IMR-90 (cell line): ENCODE data around the gene PPIL6. TPM values are rescaled to one million over a fixed set of nuclear protein-coding genes. Genes with fewer than 3 reads are reported as not detected.

Experiments
- ATAC-seq: fragments of 200-7000 bp; cut with Tn5 transposase; 2 replicates; pipeline ENCODE4 v1.9.1; 2020; ENCODE audit warnings: low read depth, mild to moderate bottlenecking, moderate library complexity
- BruUV-seq: library from RNA; stranded (reverse); fragments of 400-500 nt; replicated peaks from 2 replicates; lab custom pipeline; 2021; lab: Mats Ljungman, UMichigan
- CTCF ChIA-PET: fragments of 300-600 bp; formaldehyde crosslinking; extraction: SDS; loops from one replicate; lab custom pipeline; 2021; ENCODE audit warnings: antibody characterized with exemption; lab: Yijun Ruan, JAX
- POLR2A ChIA-PET: fragments of 300-600 bp; sonication (Branson Sonifier 250); formaldehyde crosslinking; loops from one replicate; lab custom pipeline; 2022; ENCODE audit warnings: antibody characterized with exemption; ENCODE audit not compliant: unreplicated experiment; lab: Charles Lee
- DNase-seq: peaks from one replicate; pipeline ENCODE4 v3.0.0; 2013
- H2AFZ ChIP-seq: replicated peaks from 2 replicates; pipeline ENCODE3; 2013; ENCODE audit warnings: low read length, mild to moderate bottlenecking; ENCODE audit not compliant: poor library complexity
- H2AK5ac ChIP-seq: 2 replicates; pipeline ENCODE4 v1.6.1; 2013; ENCODE audit warnings: low read depth, low read length, inconsistent platforms
- H2AK9ac ChIP-seq: replicated peaks from 2 replicates; pipeline ENCODE3; 2013; ENCODE audit warnings: mild to moderate bottlenecking, low read depth, low read length, moderate library complexity; ENCODE audit not compliant: poor library complexity
- H2BK120ac ChIP-seq: 2 replicates; pipeline ENCODE4 v1.6.1; 2013; ENCODE audit warnings: low read depth, low read length, inconsistent platforms
- H2BK15ac ChIP-seq: 3 replicates; pipeline ENCODE4 v1.6.1; 2013; ENCODE audit warnings: low read depth, low read length, inconsistent platforms
- H2BK20ac ChIP-seq: 2 replicates; pipeline ENCODE4 v1.6.1; 2013; ENCODE audit warnings: low read depth, mild to moderate bottlenecking, inconsistent platforms, low read length, moderate library complexity
- H2BK5ac ChIP-seq: 2 replicates; pipeline ENCODE4 v1.6.1; 2013; ENCODE audit warnings: mild to moderate bottlenecking, low read depth, low read length, inconsistent platforms; ENCODE audit not compliant: poor library complexity, severe bottlenecking
- H3K14ac ChIP-seq: replicated peaks from 2 replicates; pipeline ENCODE4 v1.6.1; 2013; ENCODE audit warnings: low read depth, low read length, inconsistent platforms
- H3K18ac ChIP-seq: 2 replicates; pipeline ENCODE4 v1.6.1; 2013; ENCODE audit warnings: low read depth, low read length, control low read depth
- H3K23ac ChIP-seq: 2 replicates; pipeline ENCODE4 v1.6.1; 2013; ENCODE audit warnings: low read depth, low read length, inconsistent platforms
- H3K27ac ChIP-seq: 2 replicates; pipeline ENCODE4 v1.5.1; 2013; ENCODE audit warnings: mild to moderate bottlenecking, control low read depth, low read length; ENCODE audit not compliant: insufficient read depth
- H3K27me3 ChIP-seq: 2 replicates; pipeline ENCODE4 v1.6.1; 2013; ENCODE audit warnings: low read length; ENCODE audit not compliant: control insufficient read depth, insufficient read depth
- H3K36me3 ChIP-seq: 2 replicates; pipeline ENCODE4 v1.6.1; 2013; ENCODE audit warnings: low read length, mixed read lengths; ENCODE audit not compliant: control insufficient read depth, insufficient read depth
- H3K4ac ChIP-seq: 2 replicates; pipeline ENCODE4 v1.6.1; 2013; ENCODE audit warnings: low read depth, low read length, inconsistent platforms
- H3K4me1 ChIP-seq: 2 replicates; pipeline ENCODE4 v1.6.1; 2013; ENCODE audit warnings: low read length, mixed read lengths; ENCODE audit not compliant: control insufficient read depth, insufficient read depth
- H3K4me2 ChIP-seq: 2 replicates; pipeline ENCODE4 v1.6.1; 2013; ENCODE audit warnings: low read depth, mild to moderate bottlenecking, control low read depth, low read length, moderate library complexity
- H3K4me3 ChIP-seq: 2 replicates; pipeline ENCODE4 v1.5.1; 2013; ENCODE audit warnings: low read depth, mild to moderate bottlenecking, control low read depth, low read length, moderate library complexity; ENCODE audit not compliant: insufficient read depth
- H3K56ac ChIP-seq: 2 replicates; pipeline ENCODE4 v1.6.1; 2013; ENCODE audit warnings: low read length, inconsistent platforms; ENCODE audit not compliant: insufficient read depth; ENCODE audit errors: extremely low read depth
- H3K79me1 ChIP-seq, 2 experiments: 2 replicates each; pipeline ENCODE4 v1.6.1; 2013; ENCODE audit warnings: low read length in 2 of 2, inconsistent platforms in 1 of 2, low read depth in 1 of 2
- H3K9ac ChIP-seq: 2 replicates; pipeline ENCODE4 v1.6.1; 2013; ENCODE audit warnings: low read depth, low read length, control low read depth
- H3K9me1 ChIP-seq: 2 replicates; pipeline ENCODE4 v1.6.1; 2013; ENCODE audit warnings: low read length, inconsistent platforms; ENCODE audit not compliant: insufficient read depth
- H3K9me3 ChIP-seq: 2 replicates; pipeline ENCODE4 v1.6.1; 2013; ENCODE audit warnings: low read length; ENCODE audit not compliant: control insufficient read depth, insufficient read depth
- H4K20me1 ChIP-seq: 2 replicates; pipeline ENCODE4 v1.6.1; 2013; ENCODE audit warnings: low read length, inconsistent platforms; ENCODE audit not compliant: insufficient read depth
- H4K5ac ChIP-seq: 2 replicates; pipeline ENCODE4 v1.6.1; 2013; ENCODE audit warnings: mild to moderate bottlenecking, low read depth, low read length, control low read depth
- H4K8ac ChIP-seq, 2 experiments: 2 replicates each; pipeline ENCODE4 v1.6.1; 2013; ENCODE audit warnings: low read depth in 2 of 2, low read length in 2 of 2, control low read depth in 1 of 2, inconsistent platforms in 1 of 2
- H4K91ac ChIP-seq: 2 replicates; pipeline ENCODE4 v1.6.1; 2013; ENCODE audit warnings: low read depth, low read length, inconsistent platforms; ENCODE audit not compliant: insufficient read depth
- CEBPB ChIP-seq: IDR thresholded peaks from 2 replicates; pipeline ENCODE4 v1.6.1; 2012; ENCODE audit warnings: low read depth, low read length, improper control_type of control experiment
- CHD1 ChIP-seq: IDR thresholded peaks from 2 replicates; pipeline ENCODE4 v1.6.1; 2012; ENCODE audit warnings: low read depth, low read length, improper control_type of control experiment
- CTCF ChIP-seq: conservative IDR thresholded peaks from 2 replicates; pipeline ENCODE4 v1.5.1; 2012; ENCODE audit warnings: mild to moderate bottlenecking, low read depth, low read length, improper control_type of control experiment
- MAZ ChIP-seq: IDR thresholded peaks from 2 replicates; pipeline ENCODE4 v1.6.1; 2012; ENCODE audit warnings: low read depth, mild to moderate bottlenecking, low read length, improper control_type of control experiment, moderate library complexity, borderline replicate concordance
- RAD21 ChIP-seq: IDR thresholded peaks from 2 replicates; pipeline ENCODE4 v1.6.1; 2012; ENCODE audit warnings: low read length, improper control_type of control experiment
- RFX5 ChIP-seq: IDR thresholded peaks from 2 replicates; pipeline ENCODE4 v1.8.0; 2012; ENCODE audit warnings: low read depth, mild to moderate bottlenecking, low read length, moderate library complexity
- WGBS, 2 experiments: methylation state at CpG; one replicate each; pipeline versions ENCODE4 v1.1.5 to v1.1.7; 2013; ENCODE audit warnings: missing lambda C conversion rate in 2 of 2; ENCODE audit not compliant: insufficient read length in 1 of 2; ENCODE audit errors: extremely low coverage in 2 of 2; 5-methylcytosine and 5-hydroxymethylcytosine counted together
- dilution Hi-C: fragments of 300-500 bp; cut with HindIII; formaldehyde crosslinking; loops from one replicate; pipeline ENCODE4 v1.14.3; 2018; ENCODE audit warnings: low sequenced_read_pairs; ENCODE audit not compliant: unreplicated experiment
- in situ Hi-C: fragments of 300-500 bp; cut with MboI; formaldehyde crosslinking; loops from 3 replicates; pipeline ENCODE4 v1.14.3; 2019; ENCODE audit warnings: low sequenced_read_pairs, inconsistent platforms, mixed read lengths
- intact Hi-C: fragments of 100-400 bp; cut with micrococcal nuclease; formaldehyde crosslinking; loops from 2 replicates; pipeline ENCODE4 v1.10.0; 2022
- polyA plus RNA-seq, 3 experiments: library from polyadenylated mRNA; depleted of rRNA; stranded (reverse); fragments of >200 nt; gene quantifications; 2 replicates each; pipeline ENCODE4 v1.2.3, GENCODE V29; 2012; ENCODE audit warnings: low replicate concordance in 1 of 3
- total RNA-seq: library from RNA; depleted of rRNA; stranded (reverse); fragments of >200 nt; gene quantifications from 2 replicates; pipeline ENCODE4 v1.2.3, GENCODE V29; 2012

The PPIL6 gene
- total and polyA plus RNA-seq, 2 of the 4 experiments (the other 2 are of a cell fraction) = 0.15 to 0.18 TPM

GRCh38 chr6:109379711-109380110 is 60.7 kb downstream of the PPIL6 start:
- intact Hi-C loops = loop anchor here (5.0 to 10.0 kb wide), 4 partner anchors 315 to 822 kb away; partner anchors contain the start of genes AK9 and FIG4
- H2BK5ac ChIP-seq = no peak overlapping the region
- TF ChIP-seq CTCF (no peak), RFX5 (no peak), RAD21 (no peak), MAZ (no peak), CEBPB (no peak), CHD1 (no peak)
- no peak overlapping the region for H4K91ac ChIP-seq
- in situ Hi-C loops = loop anchor here (25.0 kb wide), 2 partner anchors 192 to 842 kb away; no protein-coding TSS in a partner anchor
- no peak overlapping the region for H3K4ac ChIP-seq
- no peaks in the 10 kb centered on the region for H3K4me1 ChIP-seq
- no peak overlapping the region for H2AFZ ChIP-seq
- ATAC-seq (no peak), DNase-seq (peak; percentile 59)
- no TSS peak for BruUV-seq
- H3K56ac ChIP-seq = no peak overlapping the region
- H3K27me3 ChIP-seq = no peaks in the 10 kb centered on the region
- H2AK5ac ChIP-seq = no peak overlapping the region
- POLR2A ChIA-PET = no interaction called here
- H3K18ac ChIP-seq = no peak overlapping the region
- H3K14ac ChIP-seq = peak overlapping the region; percentile 13; the same call in 1 of the 2 replicates
- H4K8ac ChIP-seq = no peak overlapping the region
- H3K23ac ChIP-seq = no peak overlapping the region
- no peak overlapping the region for H3K9ac ChIP-seq
- H3K4me2 ChIP-seq = peak overlapping the region; percentile 98
- H2BK15ac ChIP-seq = no peak overlapping the region
- H2AK9ac ChIP-seq = no peak overlapping the region
- no peak overlapping the region for H2BK20ac ChIP-seq
- peaks cover 16 to 43% of the 10 kb centered on the region in 2 experiments for H3K79me1 ChIP-seq
- H3K4me3 ChIP-seq = peak overlapping the region; percentile 17; the same call in 1 of the 2 replicates
- WGBS, 2 experiments = 50% methylated on average over 1 of the region's 2 CpGs; no CpG with 5 or more reads in 1 of the 2 experiments
- no peak overlapping the region for H4K5ac ChIP-seq
- dilution Hi-C loops = no loop called here
- H3K36me3 ChIP-seq = peaks cover 17% of the 10 kb centered on the region
- H2BK120ac ChIP-seq = no peak overlapping the region
- H3K9me1 ChIP-seq = peaks cover under 1% of the 10 kb centered on the region; the same call in 1 of the 2 replicates
- CTCF ChIA-PET = no interaction called here
- H3K27ac ChIP-seq = no peak overlapping the region
- H4K20me1 ChIP-seq = peaks cover 52% of the 10 kb centered on the region
- no peaks in the 10 kb centered on the region for H3K9me3 ChIP-seq
